H1 (cell line): ENCODE data around the gene DPF1. TPM values are rescaled to one million over a fixed set of nuclear protein-coding genes. Genes with fewer than 3 reads are reported as not detected.

ENCODE experiments used
- CTCF ChIA-PET: fragments of 300-600 bp; sonication (Branson Sonifier 250); formaldehyde crosslinking; loops from one replicate; lab custom pipeline; 2021; ENCODE audit not compliant: partially characterized antibody; lab: Charles Lee
- POLR2A ChIA-PET: fragments of 300-600 bp; sonication (Branson Sonifier 250); formaldehyde crosslinking; loops from one replicate; lab custom pipeline; 2021; ENCODE audit warnings: inconsistent platforms; ENCODE audit not compliant: partially characterized antibody; lab: Charles Lee
- DNase-seq, 2 experiments: peaks; one replicate each; pipeline versions ENCODE4 v3.0.0 to v3.0.0-alpha.2; 2010 to 2022; ENCODE audit warnings: low spot score in 2 of 2, low read depth in 1 of 2, mixed read lengths in 1 of 2
- FAIRE-seq: peaks from 2 replicates; lab custom pipeline; 2011; peaks lifted over from hg19 to GRCh38; lab: Jason Lieb, UNC
- H2AFZ ChIP-seq: 2 replicates; pipeline ENCODE4 v1.8.1; 2012; ENCODE audit warnings: low read length, inconsistent platforms
- H2AK5ac ChIP-seq: 2 replicates; pipeline ENCODE4 v1.6.1; 2013; ENCODE audit warnings: low read depth, low read length
- H2BK120ac ChIP-seq: replicated peaks from 2 replicates; pipeline ENCODE3; 2013; ENCODE audit warnings: low read depth, low read length, inconsistent platforms
- H2BK12ac ChIP-seq: 2 replicates; pipeline ENCODE4 v1.6.1; 2013; ENCODE audit warnings: low read depth, low read length
- H2BK15ac ChIP-seq: 2 replicates; pipeline ENCODE4 v1.6.1; 2013; ENCODE audit warnings: low read length
- H2BK20ac ChIP-seq: 2 replicates; pipeline ENCODE4 v1.6.1; 2013; ENCODE audit warnings: low read length
- H2BK5ac ChIP-seq: 2 replicates; pipeline ENCODE4 v1.6.1; 2013; ENCODE audit warnings: low read depth, low read length
- H3K14ac ChIP-seq: 2 replicates; pipeline ENCODE4 v1.6.1; 2013; ENCODE audit warnings: inconsistent platforms; ENCODE audit not compliant: insufficient read length
- H3K18ac ChIP-seq: 2 replicates; pipeline ENCODE4 v1.6.1; 2013; ENCODE audit warnings: low read length; ENCODE audit errors: extremely low read depth
- H3K23ac ChIP-seq: 2 replicates; pipeline ENCODE4 v1.6.1; 2013; ENCODE audit warnings: inconsistent platforms; ENCODE audit not compliant: insufficient read length
- H3K23me2 ChIP-seq: 2 replicates; pipeline ENCODE4 v1.6.1; 2013; ENCODE audit warnings: low read depth, low read length
- H3K27ac ChIP-seq: 2 replicates; pipeline ENCODE4 v1.6.1; 2011; ENCODE audit warnings: low read depth, low read length, inconsistent platforms
- H3K27me3 ChIP-seq, 4 experiments: replicated peaks in 1 of 4; 1 replicate in 1 of 4; 2 replicates in 3 of 4; pipeline versions ENCODE4 v1.6.1 to v1.8.1; 2011 to 2013; ENCODE audit warnings: low read length in 3 of 4, mild to moderate bottlenecking in 3 of 4, inconsistent platforms in 2 of 4, mixed read lengths in 2 of 4, moderate library complexity in 1 of 4; ENCODE audit not compliant: control insufficient read depth in 3 of 4, insufficient read depth in 3 of 4; ENCODE audit errors: extremely low read depth in 1 of 4
- H3K36me3 ChIP-seq, 4 experiments: 2 replicates each; pipeline versions ENCODE4 v1.6.1 to v1.8.1; 2011 to 2013; ENCODE audit warnings: mild to moderate bottlenecking in 4 of 4, low read length in 3 of 4, moderate library complexity in 2 of 4, control low read depth in 1 of 4, inconsistent platforms in 1 of 4; ENCODE audit not compliant: insufficient read depth in 4 of 4, control insufficient read depth in 2 of 4
- H3K4ac ChIP-seq: replicated peaks from 2 replicates; pipeline ENCODE3; 2013; ENCODE audit warnings: low read length, low read depth, mixed read lengths, inconsistent platforms; ENCODE audit not compliant: insufficient read length
- H3K4me1 ChIP-seq, 4 experiments: replicated peaks in 1 of 4; 1 replicate in 1 of 4; 2 replicates in 3 of 4; pipeline versions ENCODE4 v1.6.1 to v1.8.1; 2011 to 2013; ENCODE audit warnings: low read length in 3 of 4, inconsistent platforms in 2 of 4, mixed read lengths in 1 of 4; ENCODE audit not compliant: insufficient read depth in 4 of 4, control insufficient read depth in 3 of 4
- H3K4me2 ChIP-seq, 2 experiments: 2 replicates each; pipeline versions ENCODE4 v1.6.1 to v1.8.1; 2011 to 2013; ENCODE audit warnings: low read depth in 2 of 2, low read length in 2 of 2, control low read depth in 1 of 2, inconsistent platforms in 1 of 2, mild to moderate bottlenecking in 1 of 2; ENCODE audit not compliant: insufficient read depth in 1 of 2
- H3K4me3 ChIP-seq, 4 experiments: fragments of 200-600, 300-600 bp in 1 of 4; sonication (generic), shearing (Covaris generic), sonication (Bioruptor Twin) in 1 of 4; 2 replicates each; pipeline versions ENCODE4 v1.5.1 to v1.8.1; 2011 to 2016; ENCODE audit warnings: low read length in 4 of 4, low read depth in 3 of 4, control low read depth in 2 of 4, inconsistent platforms in 2 of 4, mild to moderate bottlenecking in 2 of 4, mixed read lengths in 1 of 4, moderate library complexity in 1 of 4; ENCODE audit not compliant: insufficient read depth in 2 of 4; ENCODE audit errors: extremely low read depth in 1 of 4
- H3K56ac ChIP-seq: replicated peaks from 2 replicates; pipeline ENCODE3; 2013; ENCODE audit warnings: low read depth, mild to moderate bottlenecking, mixed read lengths, low read length, inconsistent platforms; ENCODE audit not compliant: insufficient read length
- H3K79me1 ChIP-seq: 2 replicates; pipeline ENCODE4 v1.6.1; 2013; ENCODE audit warnings: low read depth, low read length, control low read depth
- H3K79me2 ChIP-seq, 2 experiments: 2 replicates each; pipeline versions ENCODE4 v1.6.1 to v1.8.1; 2012 to 2013; ENCODE audit warnings: low read length in 2 of 2, mild to moderate bottlenecking in 2 of 2, inconsistent platforms in 1 of 2; ENCODE audit not compliant: insufficient read depth in 2 of 2, control insufficient read depth in 1 of 2
- H3K9ac ChIP-seq, 4 experiments: replicated peaks in 1 of 4; 1 replicate in 1 of 4; 2 replicates in 3 of 4; pipeline versions ENCODE4 v1.6.1 to v1.8.1; 2011 to 2013; ENCODE audit warnings: low read depth in 3 of 4, low read length in 3 of 4, control low read depth in 2 of 4, mild to moderate bottlenecking in 2 of 4, moderate library complexity in 2 of 4, inconsistent platforms in 1 of 4; ENCODE audit errors: extremely low read depth in 1 of 4
- H3K9me3 ChIP-seq, 2 experiments: 2 replicates each; pipeline versions ENCODE4 v1.6.1 to v1.8.1; 2012 to 2013; ENCODE audit warnings: mild to moderate bottlenecking in 2 of 2, moderate library complexity in 2 of 2, control low read depth in 1 of 2, inconsistent platforms in 1 of 2, low read depth in 1 of 2, low read length in 1 of 2, mixed read lengths in 1 of 2; ENCODE audit not compliant: insufficient read depth in 2 of 2
- H4K20me1 ChIP-seq, 2 experiments: replicated peaks in 1 of 2; 2 replicates each; pipeline versions ENCODE3 to v1.8.1; 2011 to 2013; ENCODE audit warnings: inconsistent platforms in 2 of 2, low read length in 2 of 2, mild to moderate bottlenecking in 1 of 2; ENCODE audit not compliant: insufficient read depth in 2 of 2, control insufficient read depth in 1 of 2
- H4K5ac ChIP-seq: 2 replicates; pipeline ENCODE4 v1.6.1; 2013; ENCODE audit warnings: low read length, low read depth, mixed read lengths, inconsistent platforms; ENCODE audit not compliant: insufficient read length
- H4K8ac ChIP-seq: 2 replicates; pipeline ENCODE4 v1.8.0; 2013; ENCODE audit warnings: mild to moderate bottlenecking, moderate library complexity, low read length, inconsistent platforms; ENCODE audit not compliant: insufficient read depth; ENCODE audit errors: extremely low read depth
- H4K91ac ChIP-seq: replicated peaks from 2 replicates; pipeline ENCODE3; 2013; ENCODE audit warnings: low read length, mixed read lengths, inconsistent platforms; ENCODE audit not compliant: insufficient read length
- ASH2L ChIP-seq: fragments of 200-600, 300-600 bp; sonication (generic); IDR thresholded peaks from one replicate; pipeline ENCODE4 v1.7.1; 2017; ENCODE audit warnings: low read length
- KDM1A ChIP-seq: fragments of 200-600, 300-600 bp; sonication (generic); IDR thresholded peaks from 2 replicates; pipeline ENCODE4 v1.7.1; 2016; ENCODE audit warnings: mild to moderate bottlenecking, low read length, borderline replicate concordance
- NANOG ChIP-seq: IDR thresholded peaks from 2 replicates; pipeline ENCODE4 v1.6.1; 2011; ENCODE audit warnings: low read length, low read depth, mild to moderate bottlenecking, inconsistent platforms; ENCODE audit not compliant: insufficient read depth, poor library complexity, severe bottlenecking
- SIX5 ChIP-seq: IDR thresholded peaks from 2 replicates; pipeline ENCODE4 v1.6.1; 2011; ENCODE audit warnings: mild to moderate bottlenecking, low read depth, low read length
- WGBS, 2 experiments: shearing (Covaris generic) in 1 of 2; methylation state at CpG; one replicate each; pipeline versions ENCODE4 v1.1.6 to v1.1.7; 2013 to 2015; ENCODE audit warnings: low lambda C conversion rate in 2 of 2, mixed read lengths in 2 of 2, inconsistent platforms in 1 of 2, low coverage in 1 of 2, missing lambda C conversion rate in 1 of 2; ENCODE audit not compliant: insufficient replicate concordance in 2 of 2, insufficient coverage in 1 of 2, insufficient read length in 1 of 2; ENCODE audit errors: extremely low coverage in 1 of 2, missing lambda C conversion rate in 1 of 2; 5-methylcytosine and 5-hydroxymethylcytosine counted together
- polyA plus RNA-seq, 7 experiments: library from polyadenylated mRNA; depleted of rRNA in 3 of 7; stranded (reverse) in 5 of 7; unstranded in 2 of 7; fragments of >200 nt in 5 of 7; fragments of 200-250 nt in 2 of 7; gene quantifications; 1 replicate in 5 of 7; 2 replicates in 1 of 7; 4 replicates in 1 of 7; pipeline versions ENCODE4 v1.2.1 to v1.2.3, GENCODE V29; 2011 to 2013; ENCODE audit warnings: missing spikeins in 2 of 7, mixed read lengths in 2 of 7
- total RNA-seq: library from RNA; stranded (reverse); fragmentation: NEBNext Ultra II Directional; extraction: Animal tissue kit (Norgen Biotek cat#: 25700); gene quantifications from 2 replicates; pipeline ENCODE4 v1.2.1, GENCODE V29; 2021

The DPF1 gene
- total and polyA plus RNA-seq, 2 of the 8 experiments (the other 6 are each of a cell fraction or from before 2014, with no cell fraction given), result 12.9 to 15.6 TPM

DNA sequence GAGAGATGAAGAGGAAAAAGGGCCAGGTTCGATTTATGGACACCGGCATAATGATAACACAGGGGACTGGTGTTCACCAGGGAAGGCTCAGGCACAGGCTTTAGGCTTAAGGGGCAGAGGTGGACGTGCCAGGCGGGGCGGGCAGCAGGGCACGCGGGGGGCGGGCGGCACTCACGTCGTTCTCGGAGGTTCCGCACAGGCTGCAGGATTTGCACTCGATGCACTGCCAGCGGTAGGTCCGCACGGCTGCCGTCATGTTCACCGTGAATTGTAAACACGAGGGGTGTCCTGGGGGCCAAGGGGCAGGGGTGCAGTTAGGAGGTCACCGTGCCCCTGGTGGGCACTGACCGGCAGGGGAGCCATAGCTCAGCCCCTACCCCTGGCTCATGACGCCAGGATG, 10.6 kb downstream of the DPF1 start:
- Histone ChIP-seq H2BK5ac (no peak overlapping the region), H3K18ac (no peak overlapping the region), H4K5ac (no peak overlapping the region), H2BK12ac (no peak overlapping the region), H3K79me1 (no peaks in the 10 kb centered on the region), H4K8ac (no peak overlapping the region), H3K4ac (no peak overlapping the region), H3K79me2 (no peaks in the 10 kb centered on the region), H2AK5ac (no peak overlapping the region), H4K91ac (no peak overlapping the region), H3K9me3 (no peaks in the 10 kb centered on the region), H2BK15ac (no peak overlapping the region), H3K56ac (no peak overlapping the region), H3K4me3 (no peak overlapping the region), H2BK20ac (no peak overlapping the region), H3K36me3 (no peaks in the 10 kb centered on the region; a peak in 3 of 8 replicates), H3K9ac (no peak overlapping the region), H4K20me1 (peaks cover 0 to 1% of the 10 kb centered on the region in 2 experiments), H3K23me2 (peaks cover 19% of the 10 kb centered on the region), H3K4me1 (peaks cover 0 to 16% (median 9%) of the 10 kb centered on the region in 4 experiments; a peak in 6 of 7 replicates), H3K14ac (no peak overlapping the region), H2AFZ (no peak overlapping the region), H3K23ac (no peak overlapping the region), H3K4me2 (no peak overlapping the region), H3K27ac (no peak overlapping the region), H2BK120ac (no peak overlapping the region), H3K27me3 (no peaks in the 10 kb centered on the region)
- 86% methylated on average over 15 of the region's 23 CpGs; no CpG with 5 or more reads in 1 of the 2 experiments for WGBS, 2 experiments
- TF ChIP-seq SIX5, result no peak
- no peak for TF ChIP-seq KDM1A
- TF ChIP-seq NANOG, result no peak
- no peak for TF ChIP-seq ASH2L
- FAIRE-seq (no peak), DNase-seq (no peak)
- ChIA-PET POLR2A (interaction anchor here (1.0 kb wide), 1 partner anchor 14 kb away, joined by 4 read pairs; no protein-coding TSS in a partner anchor), CTCF (interaction anchor here (0.6 to 2.0 kb wide), 6 partner anchors 12 to 116 kb away, joined by 3 to 13 read pairs (median 4); no protein-coding TSS in a partner anchor)
